ENCODE results near the gene CALCOCO2.

The CALCOCO2 gene

DNA sequence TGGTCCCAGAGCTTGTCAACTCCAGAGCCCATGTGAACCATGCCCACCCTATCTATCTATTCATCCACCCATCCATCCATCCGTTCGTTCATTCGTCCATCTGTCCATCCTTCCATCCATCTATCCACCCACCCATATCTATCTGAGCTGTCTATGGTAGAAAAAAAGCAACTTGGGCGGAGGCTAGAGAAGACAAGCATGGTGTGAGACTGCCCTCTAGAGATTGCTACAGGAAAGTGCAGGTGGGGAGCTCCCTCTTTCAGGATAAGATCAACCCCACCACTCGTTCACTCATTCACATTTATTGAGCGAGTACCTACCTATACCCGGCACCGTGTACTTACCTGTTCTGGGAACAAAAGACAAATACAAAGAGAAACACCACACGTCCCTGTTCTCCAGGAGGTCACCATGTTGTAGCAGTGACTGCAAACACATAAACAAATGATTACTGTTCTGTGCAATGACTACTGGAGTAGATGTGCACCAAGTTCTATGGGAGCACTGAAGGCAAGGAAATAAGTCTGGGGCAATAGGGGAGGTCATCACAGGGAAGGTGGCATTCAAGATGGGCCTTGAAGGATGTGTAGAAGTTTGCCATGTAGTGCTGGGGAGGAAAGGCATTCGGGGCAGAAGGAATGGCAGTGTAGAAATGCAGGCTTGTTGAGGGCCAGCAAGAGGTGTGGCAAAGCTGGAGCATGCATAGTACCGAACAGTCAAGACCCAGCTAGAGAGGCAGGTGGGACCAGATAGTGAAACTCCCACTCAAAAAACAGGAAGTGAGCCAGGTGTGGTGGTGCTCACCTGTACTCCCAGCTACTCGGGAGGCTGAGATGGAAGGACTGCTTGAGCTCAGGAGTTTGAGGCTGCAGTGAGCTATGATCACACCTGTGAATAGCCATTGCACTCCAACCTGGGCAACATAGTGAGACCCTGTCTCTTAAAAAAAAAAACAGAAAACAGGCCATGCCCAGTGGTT is 48.4 kb downstream of the CALCOCO2 start:
- H3K27me3 Mint-ChIP-seq: no peaks in the 10 kb centered on the region
- H3K9me3 Mint-ChIP-seq: no peaks in the 10 kb centered on the region
- H3K36me3 Mint-ChIP-seq (ENCODE audit: low read depth): no peaks in the 10 kb centered on the region
- no peaks in the 10 kb centered on the region for H3K4me1 Mint-ChIP-seq (ENCODE audit: low read depth)
- no peak overlapping the region for H3K4me3 Mint-ChIP-seq
- H3K27ac Mint-ChIP-seq: no peak overlapping the region

DNA sequence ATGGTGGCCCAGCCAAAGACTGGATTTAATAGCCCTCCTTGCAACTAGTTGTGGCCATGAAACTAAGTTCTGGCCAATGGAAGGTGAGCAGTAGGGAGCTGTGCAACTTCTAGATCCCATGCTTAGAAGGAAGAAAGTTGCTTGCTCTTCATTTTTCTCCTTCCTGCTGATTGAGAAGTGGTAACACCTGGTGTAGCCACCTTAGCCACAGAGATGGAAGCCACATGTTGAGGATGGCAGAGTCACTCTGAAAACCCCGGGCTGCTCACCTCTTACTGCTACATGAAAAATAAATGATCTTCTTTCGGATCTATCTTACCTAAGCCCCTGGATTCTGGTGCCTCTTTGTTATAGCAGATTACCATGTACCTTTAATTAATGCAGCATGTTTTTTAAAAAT is 51.4 kb downstream of the CALCOCO2 start:
- no peak overlapping the region for H3K4me3 Mint-ChIP-seq

DNA sequence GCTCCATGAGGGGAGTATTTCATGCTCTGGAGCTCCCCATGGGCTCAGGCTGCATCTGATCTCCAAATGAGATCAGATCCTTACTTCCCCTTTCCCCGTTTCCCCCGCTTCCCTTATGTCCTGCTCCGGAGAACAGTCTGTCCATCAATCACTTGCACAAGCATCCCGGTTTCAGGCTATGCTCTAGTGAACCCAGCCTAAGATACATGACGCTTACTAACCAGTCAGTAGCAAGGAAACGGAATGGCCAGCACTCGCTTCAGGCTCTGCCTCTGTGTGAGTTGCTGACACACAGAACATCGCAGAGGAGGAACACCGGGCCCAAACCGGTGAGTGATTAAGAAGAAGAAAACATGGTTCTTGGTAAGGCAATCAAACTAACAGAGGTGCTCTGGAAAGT is 52.3 kb downstream of the CALCOCO2 start:
- H3K27ac Mint-ChIP-seq: no peak overlapping the region
- H3K4me1 Mint-ChIP-seq (ENCODE audit: low read depth): peaks cover 5% of the 10 kb centered on the region
- no peaks in the 10 kb centered on the region for H3K9me3 Mint-ChIP-seq
- H3K36me3 Mint-ChIP-seq (ENCODE audit: low read depth): no peaks in the 10 kb centered on the region
- H3K27me3 Mint-ChIP-seq: no peaks in the 10 kb centered on the region
- no peak overlapping the region for H3K4me3 Mint-ChIP-seq

More for the DNA sequence above, 51.4 kb downstream of the CALCOCO2 start:
- no peaks in the 10 kb centered on the region for H3K9me3 Mint-ChIP-seq
- no peak overlapping the region for H3K27ac Mint-ChIP-seq
- H3K4me1 Mint-ChIP-seq (ENCODE audit: low read depth): peaks cover 5% of the 10 kb centered on the region
- H3K36me3 Mint-ChIP-seq (ENCODE audit: low read depth): no peaks in the 10 kb centered on the region
- H3K27me3 Mint-ChIP-seq: no peaks in the 10 kb centered on the region

DNA sequence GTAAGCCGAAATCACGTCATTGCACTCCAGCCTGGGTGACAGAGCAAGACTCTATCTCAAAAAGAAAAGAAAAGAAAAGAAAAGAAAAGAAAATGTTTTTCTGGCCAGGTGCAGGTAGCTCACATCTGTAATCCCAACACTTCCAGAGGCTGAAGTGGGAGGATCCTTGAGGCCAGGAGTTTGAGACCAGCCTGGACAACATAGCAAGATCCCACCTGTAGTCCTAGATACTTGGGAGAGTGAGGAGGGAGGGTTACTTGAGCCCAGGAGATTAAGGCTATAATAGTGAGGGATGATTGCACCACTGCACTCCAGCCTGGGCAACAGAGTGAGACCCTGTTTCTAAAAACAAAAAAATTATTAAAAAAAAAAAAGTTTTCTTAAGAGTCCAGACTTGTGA is 59.3 kb downstream of the CALCOCO2 start:
- peaks cover 33% of the 10 kb centered on the region for H3K4me1 Mint-ChIP-seq (ENCODE audit: low read depth)
- H3K36me3 Mint-ChIP-seq (ENCODE audit: low read depth): peaks cover 23% of the 10 kb centered on the region
- H3K27ac Mint-ChIP-seq: no peak overlapping the region
- no peaks in the 10 kb centered on the region for H3K9me3 Mint-ChIP-seq
- no peaks in the 10 kb centered on the region for H3K27me3 Mint-ChIP-seq
- no peak overlapping the region for H3K4me3 Mint-ChIP-seq

DNA sequence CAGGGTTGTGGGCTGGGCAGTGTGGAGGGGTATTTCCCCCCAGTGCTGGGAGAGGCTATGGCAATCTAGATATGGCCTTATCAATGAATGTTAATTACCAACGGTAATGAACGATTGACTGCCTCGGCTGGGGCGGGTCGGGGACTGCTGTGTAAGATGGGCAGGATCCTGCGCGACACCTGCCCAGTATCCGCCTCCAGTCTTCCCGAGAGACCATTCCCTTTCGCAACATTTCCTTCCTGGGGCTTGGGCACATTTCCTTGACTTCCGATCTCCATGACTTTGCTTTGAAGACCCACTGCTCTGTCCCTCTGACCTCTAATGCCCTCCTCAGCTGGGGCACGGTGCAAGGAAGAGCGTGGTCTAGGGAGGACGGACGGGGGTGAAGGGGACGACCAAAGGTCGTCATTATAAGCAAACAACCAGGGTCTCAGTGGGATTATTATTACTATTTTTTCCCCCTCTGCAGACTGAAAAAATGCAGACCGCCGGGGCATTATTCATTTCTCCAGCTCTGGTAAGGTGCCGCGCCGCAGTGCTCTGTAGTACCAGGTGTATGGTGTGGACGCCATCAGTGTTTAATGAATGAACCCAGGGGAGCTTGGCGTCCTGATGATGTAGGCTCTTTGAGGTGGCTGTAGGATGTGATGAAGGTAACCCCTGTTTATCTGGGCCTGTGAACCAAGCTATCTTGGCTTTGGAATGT is 62.3 kb downstream of the CALCOCO2 start:
- H3K36me3 Mint-ChIP-seq (ENCODE audit: low read depth): peaks cover 51% of the 10 kb centered on the region
- peak overlapping the region; percentile 97 for H3K27ac Mint-ChIP-seq
- peaks cover 49% of the 10 kb centered on the region for H3K4me1 Mint-ChIP-seq (ENCODE audit: low read depth)
- H3K4me3 Mint-ChIP-seq: peak overlapping the region; percentile 95
- no peaks in the 10 kb centered on the region for H3K9me3 Mint-ChIP-seq
- no peaks in the 10 kb centered on the region for H3K27me3 Mint-ChIP-seq

DNA sequence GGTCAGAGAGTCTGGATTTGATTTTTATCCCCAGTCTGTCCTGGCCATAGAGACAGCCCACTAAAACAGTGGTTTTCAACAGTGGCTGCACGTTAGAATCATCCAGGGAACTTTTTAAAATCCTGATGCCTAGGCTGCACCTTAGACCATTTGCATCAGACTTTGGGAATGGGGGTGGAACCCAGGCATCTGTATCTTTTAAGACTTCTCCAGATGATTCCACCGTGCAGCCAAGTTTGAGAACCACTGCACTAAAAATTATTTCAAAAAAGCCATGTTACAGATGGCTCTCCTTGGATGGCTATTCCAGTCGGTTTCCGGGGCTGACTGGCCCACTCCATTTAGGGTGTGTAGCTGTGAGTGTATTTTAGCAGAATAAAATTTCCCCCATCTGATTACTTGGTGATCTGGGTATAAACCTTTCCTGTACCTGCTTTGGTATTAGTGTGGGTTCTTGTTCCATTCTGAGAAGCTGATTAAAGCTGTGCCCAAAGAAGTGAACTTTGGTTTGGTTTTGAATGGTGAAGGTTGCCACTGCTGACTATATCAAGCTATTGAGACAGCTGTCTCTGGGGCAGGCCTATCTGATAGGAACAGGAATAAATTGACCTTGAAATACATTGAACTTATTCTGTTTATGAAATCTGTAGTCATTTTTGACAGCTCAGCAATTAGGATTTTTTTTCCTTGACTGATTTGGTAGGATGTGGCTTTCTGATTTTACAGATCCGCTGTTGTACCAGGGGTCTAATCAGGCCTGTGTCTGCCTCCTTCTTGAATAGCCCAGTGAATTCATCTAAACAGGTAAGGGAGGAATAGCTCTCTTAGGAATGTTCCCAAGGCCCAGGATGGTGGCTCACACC is 63.0 kb downstream of the CALCOCO2 start:
- H3K36me3 Mint-ChIP-seq (ENCODE audit: low read depth): peaks cover 55% of the 10 kb centered on the region

DNA sequence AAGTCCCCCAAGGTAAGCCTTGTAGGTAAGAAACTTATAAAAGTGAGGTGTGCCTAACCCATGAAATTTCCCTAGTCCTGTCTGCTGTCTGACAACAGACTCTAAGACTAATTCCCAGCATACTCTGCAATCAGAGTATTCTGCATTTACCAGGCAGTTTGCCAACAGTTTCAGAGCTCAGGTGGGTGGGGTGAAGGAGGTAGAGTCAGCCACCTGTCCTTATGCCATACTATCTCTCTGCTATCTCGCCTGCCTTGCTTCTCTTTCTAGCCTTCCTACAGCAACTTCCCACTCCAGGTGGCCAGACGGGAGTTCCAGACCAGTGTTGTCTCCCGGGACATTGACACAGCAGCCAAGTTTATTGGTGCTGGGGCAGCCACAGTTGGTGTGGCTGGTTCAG is 64.1 kb downstream of the CALCOCO2 start:
- H3K9me3 Mint-ChIP-seq: no peaks in the 10 kb centered on the region
- H3K4me1 Mint-ChIP-seq (ENCODE audit: low read depth): peaks cover 49% of the 10 kb centered on the region
- peak overlapping the region; percentile 10 for H3K4me3 Mint-ChIP-seq
- H3K27me3 Mint-ChIP-seq: no peaks in the 10 kb centered on the region
- peak overlapping the region; percentile 36 for H3K27ac Mint-ChIP-seq
- H3K36me3 Mint-ChIP-seq (ENCODE audit: low read depth): peaks cover 55% of the 10 kb centered on the region

More for the DNA sequence above, 63.0 kb downstream of the CALCOCO2 start:
- Mint-ChIP-seq H3K27me3 (no peaks in the 10 kb centered on the region), H3K27ac (peak overlapping the region; percentile 97), H3K9me3 (no peaks in the 10 kb centered on the region), H3K4me1 (ENCODE audit: low read depth) (peaks cover 49% of the 10 kb centered on the region), H3K4me3 (peak overlapping the region; percentile 95)

DNA sequence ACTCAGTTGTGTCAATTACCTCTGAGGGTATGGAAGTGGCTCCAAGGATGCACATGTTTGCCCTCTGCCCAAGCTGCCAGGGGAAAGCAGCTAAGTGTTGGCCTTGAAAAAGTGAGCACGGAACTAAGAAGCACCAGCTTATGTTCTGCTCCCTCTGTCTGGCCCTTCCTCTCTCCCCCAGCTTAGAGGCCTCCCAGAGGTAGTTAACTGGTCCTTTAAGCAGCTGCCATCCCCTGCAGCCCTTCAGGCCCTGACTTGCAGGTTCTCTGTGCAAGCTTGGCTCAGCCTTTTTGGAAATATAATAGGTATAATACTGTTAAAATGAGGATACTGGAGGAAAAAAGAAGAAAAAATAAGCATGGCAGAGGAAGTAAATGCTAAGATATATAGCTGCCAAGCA is 70.4 kb downstream of the CALCOCO2 start:
- Mint-ChIP-seq H3K36me3 (ENCODE audit: low read depth) (peaks cover 20% of the 10 kb centered on the region), H3K9me3 (no peaks in the 10 kb centered on the region), H3K4me3 (no peak overlapping the region), H3K4me1 (ENCODE audit: low read depth) (peaks cover 5% of the 10 kb centered on the region), H3K27ac (no peak overlapping the region), H3K27me3 (no peaks in the 10 kb centered on the region)

DNA sequence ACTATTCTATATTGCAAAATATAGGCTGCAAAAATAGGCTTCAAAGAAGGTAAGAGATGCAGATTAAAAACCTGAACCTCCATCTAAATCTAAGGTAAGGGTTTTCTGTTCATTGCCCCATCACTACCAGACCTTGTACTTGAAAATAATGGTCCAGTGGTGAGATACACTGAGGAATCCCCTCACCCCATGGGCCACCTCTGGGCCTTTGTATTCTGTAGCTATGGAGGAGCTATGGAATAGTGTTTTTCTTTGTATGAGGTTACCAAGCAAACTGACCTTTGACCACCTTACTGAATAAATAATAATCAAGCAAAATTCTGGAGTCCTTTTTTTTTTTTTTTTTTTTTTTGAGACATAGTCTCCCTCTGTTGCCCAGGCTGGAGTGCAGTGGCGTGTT is 72.6 kb downstream of the CALCOCO2 start:
- Mint-ChIP-seq H3K9me3 (no peaks in the 10 kb centered on the region), H3K4me3 (no peak overlapping the region), H3K27ac (no peak overlapping the region), H3K27me3 (no peaks in the 10 kb centered on the region), H3K36me3 (ENCODE audit: low read depth) (peaks cover under 1% of the 10 kb centered on the region), H3K4me1 (ENCODE audit: low read depth) (peaks cover 8% of the 10 kb centered on the region)

DNA sequence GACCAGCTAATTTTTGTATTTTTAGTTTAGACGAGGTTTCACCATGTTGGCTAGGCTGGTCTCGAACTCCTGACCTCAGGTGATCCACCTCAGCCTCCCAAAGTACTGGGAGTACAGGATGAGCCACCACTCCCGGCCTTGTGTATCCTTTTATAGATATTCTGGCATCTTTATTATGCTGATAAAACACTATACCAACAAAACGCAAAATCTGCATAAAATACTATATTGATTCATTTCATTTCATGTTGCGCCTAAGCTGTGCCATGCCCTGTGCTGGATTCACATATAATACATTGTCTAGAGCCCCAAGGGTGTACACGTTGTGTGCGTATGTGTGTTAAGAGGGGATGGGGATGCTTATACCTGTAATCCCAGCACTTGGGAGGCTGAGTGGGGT is 73.6 kb downstream of the CALCOCO2 start:
- no peak overlapping the region for H3K27ac Mint-ChIP-seq
- peaks cover 4% of the 10 kb centered on the region for H3K36me3 Mint-ChIP-seq (ENCODE audit: low read depth)
- no peak overlapping the region for H3K4me3 Mint-ChIP-seq
- H3K4me1 Mint-ChIP-seq (ENCODE audit: low read depth): peaks cover 12% of the 10 kb centered on the region
- H3K27me3 Mint-ChIP-seq: no peaks in the 10 kb centered on the region
- no peaks in the 10 kb centered on the region for H3K9me3 Mint-ChIP-seq

DNA sequence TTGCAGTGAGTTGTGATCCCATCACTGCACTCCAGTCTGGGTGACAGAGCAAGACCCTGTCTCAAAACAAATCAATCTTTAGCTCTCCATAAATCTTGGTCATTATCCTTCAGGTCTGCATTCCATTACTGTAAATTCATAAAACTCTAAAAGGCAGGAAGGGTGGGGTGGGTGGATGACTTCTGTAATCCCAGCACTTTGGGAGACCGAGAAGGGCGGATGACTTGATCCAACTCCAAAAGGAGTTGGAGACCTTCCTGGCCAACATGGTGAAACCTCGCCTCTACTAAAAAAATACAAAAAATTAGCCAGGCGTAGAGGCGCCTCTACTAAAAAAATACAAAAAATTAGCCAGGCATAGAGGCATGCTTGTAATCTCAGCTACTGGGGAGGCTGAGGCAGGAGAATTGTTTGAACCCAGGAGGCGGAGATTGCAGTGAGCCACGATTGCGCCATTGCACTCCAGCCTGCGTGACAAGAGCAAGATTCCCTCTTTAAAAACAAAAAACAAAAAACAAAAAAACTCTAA is 75.2 kb downstream of the CALCOCO2 start:
- Mint-ChIP-seq H3K4me3 (no peak overlapping the region), H3K27me3 (no peaks in the 10 kb centered on the region), H3K4me1 (ENCODE audit: low read depth) (peaks cover 28% of the 10 kb centered on the region), H3K27ac (no peak overlapping the region), H3K9me3 (no peaks in the 10 kb centered on the region), H3K36me3 (ENCODE audit: low read depth) (peaks cover 18% of the 10 kb centered on the region)

DNA sequence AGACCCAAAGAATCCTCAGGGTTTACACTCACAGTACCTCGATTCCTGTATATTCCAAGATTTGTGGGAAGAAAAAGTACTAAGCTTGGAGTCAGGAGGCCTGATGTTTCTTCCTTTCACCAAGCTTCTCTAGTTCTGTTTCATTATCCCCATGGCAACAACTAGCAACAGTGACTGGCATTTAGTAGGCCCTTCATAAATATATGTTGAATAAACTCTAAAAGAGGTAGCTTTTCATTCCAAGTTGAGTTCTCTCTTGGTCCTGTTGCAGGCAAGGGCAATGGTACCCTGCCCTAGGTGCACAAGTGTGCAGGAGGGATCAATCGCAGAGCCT is 76.8 kb downstream of the CALCOCO2 start:
- peaks cover 44% of the 10 kb centered on the region for H3K4me1 Mint-ChIP-seq (ENCODE audit: low read depth)
- peak overlapping the region; percentile 99 for H3K4me3 Mint-ChIP-seq
- H3K9me3 Mint-ChIP-seq: no peaks in the 10 kb centered on the region
- peak overlapping the region; percentile 100 for H3K27ac Mint-ChIP-seq
- H3K36me3 Mint-ChIP-seq (ENCODE audit: low read depth): peaks cover 34% of the 10 kb centered on the region
- H3K27me3 Mint-ChIP-seq: no peaks in the 10 kb centered on the region

DNA sequence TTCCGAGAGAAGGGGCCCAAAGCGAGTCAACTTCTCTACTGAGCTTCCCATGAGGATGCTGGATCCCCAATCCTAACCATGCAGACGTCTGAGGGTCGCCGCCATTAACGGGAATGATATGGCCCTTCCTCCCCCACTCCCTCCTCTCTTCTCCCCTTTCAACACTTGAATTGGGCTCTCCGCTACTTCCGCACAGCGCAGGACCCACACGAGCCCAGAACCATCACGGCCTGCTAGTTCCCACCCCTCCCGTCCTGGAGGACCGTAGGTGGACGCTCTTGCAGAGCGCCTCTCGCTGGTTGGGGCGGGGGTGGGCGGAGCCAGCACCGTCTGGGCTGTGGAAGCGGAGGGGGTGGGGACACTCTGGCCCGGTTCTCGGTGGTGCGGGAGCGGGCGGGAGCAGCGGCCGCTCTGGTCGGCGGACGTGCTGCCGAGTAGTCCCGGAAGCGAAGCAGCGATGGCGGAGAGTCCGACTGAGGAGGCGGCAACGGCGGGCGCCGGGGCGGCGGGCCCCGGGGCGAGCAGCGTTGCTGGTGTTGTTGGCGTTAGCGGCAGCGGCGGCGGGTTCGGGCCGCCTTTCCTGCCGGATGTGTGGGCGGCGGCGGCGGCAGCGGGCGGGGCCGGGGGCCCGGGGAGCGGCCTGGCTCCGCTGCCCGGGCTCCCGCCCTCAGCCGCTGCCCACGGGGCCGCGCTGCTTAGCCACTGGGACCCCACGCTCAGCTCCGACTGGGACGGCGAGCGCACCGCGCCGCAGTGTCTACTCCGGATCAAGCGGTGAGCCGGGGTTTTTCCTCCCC is 77.4 kb downstream of the CALCOCO2 start, which contains the start of gene UBE2Z:
TSS of gene UBE2Z (plus strand) at position 361 of the 797 bp plus-strand sequence. CDS start at position 458, 97 bp downstream.
- H3K4me1 Mint-ChIP-seq (ENCODE audit: low read depth): peaks cover 50% of the 10 kb centered on the region
- H3K27ac Mint-ChIP-seq: peak within 1 kb of the TSS; percentile 100
- peak within 1 kb of the TSS; percentile 99 for H3K4me3 Mint-ChIP-seq
- no peaks in the 10 kb centered on the region for H3K9me3 Mint-ChIP-seq
- H3K27me3 Mint-ChIP-seq: no peaks in the 10 kb centered on the region
- H3K36me3 Mint-ChIP-seq (ENCODE audit: low read depth): peaks cover 40% of the 10 kb centered on the region

All from stimulated activated naive CD8-positive, alpha-beta T cell treated with anti-CD3 and anti-CD28 coated beads, Interleukin-15, Interleukin-2, amounts not matched to agents 100 ng/mL and 50 ng/mL, for 24 hours (primary cell).